Measurements from ENCODE around the gene CIAPIN1.

CIAPIN1 gene

GRCh38 chr16:57381791-57382534 lies 65.2 kb downstream of the CIAPIN1 start:
- no peak for FAIRE-seq

- no peak for FAIRE-seq
These were observed 66.3 kb downstream of the CIAPIN1 start for GRCh38 chr16:57380671-57381462.

- no peak for FAIRE-seq
These were observed 67.6 kb downstream of the CIAPIN1 start for GRCh38 chr16:57379579-57379978.
